HG03460 (cell line): ENCODE data around the gene HOXB8.

ENCODE experiments used
- ATAC-seq: cut with Tn5 transposase; IDR thresholded peaks from one replicate; pipeline ENCODE4 v1.9.1; 2021; ENCODE audit not compliant: unreplicated experiment

HOXB8 gene

DNA sequence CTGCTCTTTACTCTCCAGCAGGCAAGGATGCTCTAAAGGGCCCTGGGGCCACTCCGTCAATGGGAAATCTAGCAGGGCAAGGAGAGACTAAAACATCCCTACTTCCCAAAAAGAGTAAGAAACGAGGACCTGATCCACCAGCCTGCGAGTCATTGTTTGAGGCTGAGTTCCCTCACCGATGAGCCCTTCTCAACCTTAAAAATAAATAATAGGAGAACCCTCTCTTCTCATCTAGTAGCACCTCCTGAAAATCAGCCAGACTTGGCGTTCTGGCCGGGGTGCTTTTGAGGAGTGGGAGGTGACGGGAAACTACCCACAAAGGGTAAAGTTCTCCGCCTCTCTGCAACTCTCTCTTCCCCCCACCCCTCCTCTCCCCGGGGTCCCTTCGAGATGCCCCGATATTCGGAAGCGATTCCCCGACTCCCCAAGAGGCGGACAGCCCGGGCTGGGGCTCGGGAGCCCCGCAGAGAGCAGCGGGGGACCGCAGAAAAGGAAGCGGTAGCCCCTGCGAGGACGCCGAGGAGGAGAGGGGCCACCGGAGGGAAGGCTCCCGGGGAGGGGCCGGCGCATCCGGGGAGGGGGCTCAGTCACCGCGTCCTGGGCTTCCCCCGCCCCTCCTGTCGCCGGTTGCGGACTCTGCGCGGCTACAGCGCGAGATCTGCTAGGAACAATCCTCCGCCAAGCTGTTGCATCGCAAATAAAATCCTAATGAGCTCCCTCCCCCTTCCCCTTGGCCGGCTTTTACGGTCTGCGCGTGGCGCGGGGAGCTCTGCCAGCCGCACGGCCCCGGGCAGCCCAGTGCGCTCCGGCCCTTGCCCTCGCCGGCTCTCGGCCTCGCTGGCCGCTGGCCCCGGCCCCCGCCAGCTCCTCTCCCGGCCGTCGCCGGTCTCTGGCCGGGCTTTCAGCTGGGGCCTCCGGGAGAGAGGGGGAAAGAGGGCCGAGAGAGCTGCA, 9.7 kb upstream of the HOXB8 start:
- no peak for ATAC-seq

DNA sequence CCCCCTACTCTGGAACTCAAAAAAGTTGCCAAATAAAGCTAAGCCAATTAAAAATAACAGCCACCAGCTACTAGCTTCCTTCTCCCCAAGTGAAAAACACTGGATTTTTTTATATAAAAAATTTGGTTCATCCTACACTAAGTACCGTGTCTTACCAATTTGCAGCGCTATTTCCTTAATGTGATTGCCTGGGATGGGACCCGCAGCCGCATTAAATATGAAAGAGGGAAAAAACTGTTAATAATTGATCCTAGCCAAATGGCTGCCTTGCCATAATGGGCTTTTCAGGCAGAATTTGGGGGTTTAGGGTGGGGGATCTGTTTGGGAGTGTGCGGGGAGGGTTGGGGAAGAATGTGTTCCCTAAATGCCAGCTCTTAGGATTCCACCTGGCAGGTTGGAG, 9.0 kb upstream of the HOXB8 start:
- ATAC-seq: no peak

DNA sequence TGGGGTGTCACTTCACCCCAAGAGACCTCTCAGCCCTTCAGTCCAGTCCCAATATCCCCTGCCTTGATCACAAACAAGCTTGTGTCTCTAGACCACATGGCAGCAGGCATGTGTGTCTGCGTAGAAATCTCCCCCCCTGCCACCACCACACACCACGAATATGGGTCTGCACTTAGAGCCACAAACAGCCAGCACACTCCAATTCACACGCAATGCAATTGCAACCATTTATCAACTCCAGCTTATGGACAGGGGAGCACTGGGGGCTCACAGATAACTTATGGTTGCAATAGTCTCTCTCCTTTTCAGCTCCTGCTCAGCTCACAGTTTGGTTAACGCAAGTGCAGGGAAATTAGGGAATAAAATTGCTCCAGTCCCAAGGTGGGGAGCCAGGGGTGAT, 8.5 kb upstream of the HOXB8 start:
- ATAC-seq: no peak

DNA sequence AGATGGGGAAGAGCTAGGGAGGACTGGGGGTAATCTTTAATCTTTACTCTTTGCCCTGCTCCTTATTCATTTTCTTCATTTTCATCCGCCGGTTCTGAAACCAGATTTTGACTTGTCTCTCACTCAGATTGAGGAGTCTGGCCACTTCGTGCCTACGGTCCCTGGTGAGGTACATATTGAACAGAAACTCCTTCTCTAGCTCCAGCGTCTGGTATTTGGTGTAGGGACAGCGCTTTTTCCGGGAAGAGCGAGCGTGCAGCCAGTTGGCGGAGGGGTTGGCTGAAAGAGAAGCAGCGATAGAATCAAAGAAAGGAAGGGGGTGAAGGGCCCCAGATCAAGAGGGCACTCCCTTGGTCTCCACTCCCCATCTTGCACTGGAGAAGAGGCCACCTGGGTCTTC, 7.8 kb upstream of the HOXB8 start:
- no peak for ATAC-seq

DNA sequence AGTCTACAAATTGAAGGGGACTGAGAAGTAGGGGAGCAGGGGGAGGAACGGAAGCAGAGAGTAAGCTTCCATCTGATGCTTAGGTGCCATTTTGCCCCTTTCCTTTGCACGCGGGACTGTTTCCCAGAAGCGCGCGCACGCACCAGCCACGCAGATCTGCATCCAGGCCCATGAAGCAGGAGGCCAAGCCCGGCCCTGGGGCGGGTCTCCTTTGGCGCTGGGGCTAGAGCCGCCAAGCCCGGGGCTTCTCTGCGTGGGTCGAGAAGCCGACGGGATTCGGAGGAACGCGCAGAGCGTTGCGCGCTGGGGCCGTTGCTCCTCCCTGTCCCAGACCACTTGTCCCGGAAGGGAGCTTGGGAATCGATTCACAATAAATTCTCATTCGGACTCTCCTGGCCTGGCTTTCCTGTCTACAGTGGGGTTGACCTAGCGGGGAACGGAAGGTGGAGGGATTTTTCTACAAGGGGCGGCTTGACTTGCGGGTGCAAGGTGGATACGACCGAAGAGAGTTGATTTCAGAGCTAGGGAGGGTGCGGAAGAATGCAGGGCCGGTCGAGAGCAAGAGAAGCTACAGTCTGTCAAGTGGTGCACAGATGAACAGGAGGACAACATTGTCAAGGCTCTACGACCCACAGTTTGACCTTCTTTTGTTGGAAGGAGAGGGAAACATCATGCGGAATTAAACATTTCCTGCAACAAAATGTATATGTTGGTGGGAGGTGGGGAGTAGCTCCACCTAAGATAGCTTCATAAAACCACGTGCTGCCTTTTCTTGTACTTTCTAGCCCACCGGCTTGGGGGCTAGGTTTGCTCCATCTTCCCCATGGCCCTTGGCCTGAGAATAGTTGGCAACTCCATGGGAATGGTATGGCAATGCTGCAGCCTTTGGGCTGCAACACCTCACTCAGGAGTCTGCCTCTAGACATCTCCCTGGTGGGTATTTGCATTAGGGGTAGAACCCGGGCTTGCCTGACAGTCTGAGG, 6.6 kb upstream of the HOXB8 start:
- ATAC-seq: no peak

DNA sequence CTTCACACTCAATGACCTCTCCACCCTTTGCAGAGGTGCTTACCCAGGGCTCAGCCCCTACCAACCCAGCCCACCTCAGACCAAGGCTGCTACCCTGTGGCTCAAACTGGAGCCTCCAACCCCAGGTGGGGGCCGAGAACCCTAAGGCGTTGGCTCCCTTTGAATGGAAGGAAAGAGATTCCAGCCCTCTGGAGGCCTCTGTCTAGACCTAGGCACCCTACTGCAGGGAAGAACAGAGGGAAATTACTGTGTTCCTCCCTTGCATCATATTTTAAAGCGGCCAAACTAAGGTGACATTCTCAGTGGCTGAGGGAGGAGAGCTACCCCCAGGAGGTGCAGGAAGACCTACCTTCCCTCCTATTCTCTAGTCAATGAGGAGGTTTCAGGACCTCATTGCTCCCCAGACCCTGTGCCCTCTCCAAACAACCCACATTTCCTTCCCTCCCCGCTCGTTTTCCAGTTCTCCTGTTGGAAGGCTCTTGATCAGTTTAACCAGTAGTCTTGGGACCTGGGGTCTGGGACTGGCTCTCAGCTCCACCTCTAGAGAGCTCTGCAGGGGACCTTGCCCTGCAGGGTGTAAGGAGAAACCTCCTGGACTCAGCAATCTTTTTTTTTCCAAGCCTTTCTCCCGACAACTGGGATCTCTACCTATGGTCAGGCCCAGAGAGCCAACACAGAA, 5.5 kb upstream of the HOXB8 start:
- ATAC-seq: no peak

DNA sequence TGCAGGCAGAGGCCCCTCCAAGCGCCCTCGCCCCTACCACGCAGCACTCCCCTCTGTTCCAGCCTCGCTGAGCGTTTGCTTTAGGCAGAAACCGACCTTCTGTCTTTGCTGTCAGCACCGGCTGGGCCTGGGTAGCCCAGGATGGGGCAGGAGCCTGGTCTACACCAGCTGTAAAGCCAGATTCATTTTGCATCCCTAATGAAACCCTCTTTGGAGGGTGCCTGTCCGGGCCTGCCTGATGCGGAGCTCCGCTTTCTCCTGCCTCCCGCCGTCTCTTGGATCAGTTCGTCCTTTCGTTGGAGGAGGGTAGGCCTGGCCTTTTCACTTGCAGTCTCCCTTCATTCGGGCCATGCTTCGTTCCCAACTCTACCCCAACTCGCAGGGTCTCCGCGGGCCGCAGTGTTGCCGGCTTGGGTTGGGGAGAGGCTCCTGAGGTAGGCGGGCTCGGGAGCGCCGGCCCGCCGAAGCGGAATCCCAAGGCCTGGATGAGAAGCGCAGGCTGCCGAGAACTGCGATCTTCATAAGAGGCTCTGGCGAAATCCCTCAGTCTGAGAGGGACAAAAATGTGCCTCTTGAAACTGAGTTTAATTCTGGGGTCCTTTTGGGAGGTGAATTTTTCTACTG, 4.8 kb upstream of the HOXB8 start:
- ATAC-seq: no peak

DNA sequence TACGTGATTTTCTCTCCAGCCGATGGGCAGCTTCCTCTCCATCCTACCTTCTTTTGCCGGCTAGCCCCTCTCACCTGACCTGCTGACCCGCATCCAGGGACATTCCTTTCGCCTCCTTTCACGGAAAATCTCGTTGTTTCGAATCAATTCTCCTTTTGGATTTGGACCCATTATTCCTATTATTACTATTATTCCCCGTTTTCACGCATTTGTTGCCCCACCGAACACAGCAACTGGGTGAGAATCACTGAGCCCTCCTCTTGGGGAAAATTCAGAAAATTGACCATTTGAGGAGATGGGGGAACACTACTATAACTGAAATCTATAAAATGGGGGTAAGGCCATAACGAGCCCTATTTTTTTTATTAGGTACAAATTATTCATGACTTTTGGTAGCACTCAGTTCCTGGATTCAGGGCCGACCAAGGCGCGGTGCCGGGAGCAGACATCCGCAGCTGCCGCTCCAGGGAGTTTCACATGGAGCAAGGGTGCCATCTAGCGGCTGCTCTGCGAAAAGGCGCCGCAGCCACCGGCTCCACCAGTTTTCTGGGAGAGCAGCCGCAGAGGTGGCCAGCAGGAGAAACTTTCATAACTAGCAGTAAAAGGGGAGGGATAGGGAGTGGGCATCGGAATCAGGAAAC, 3.3 kb upstream of the HOXB8 start:
- ATAC-seq: no peak

DNA sequence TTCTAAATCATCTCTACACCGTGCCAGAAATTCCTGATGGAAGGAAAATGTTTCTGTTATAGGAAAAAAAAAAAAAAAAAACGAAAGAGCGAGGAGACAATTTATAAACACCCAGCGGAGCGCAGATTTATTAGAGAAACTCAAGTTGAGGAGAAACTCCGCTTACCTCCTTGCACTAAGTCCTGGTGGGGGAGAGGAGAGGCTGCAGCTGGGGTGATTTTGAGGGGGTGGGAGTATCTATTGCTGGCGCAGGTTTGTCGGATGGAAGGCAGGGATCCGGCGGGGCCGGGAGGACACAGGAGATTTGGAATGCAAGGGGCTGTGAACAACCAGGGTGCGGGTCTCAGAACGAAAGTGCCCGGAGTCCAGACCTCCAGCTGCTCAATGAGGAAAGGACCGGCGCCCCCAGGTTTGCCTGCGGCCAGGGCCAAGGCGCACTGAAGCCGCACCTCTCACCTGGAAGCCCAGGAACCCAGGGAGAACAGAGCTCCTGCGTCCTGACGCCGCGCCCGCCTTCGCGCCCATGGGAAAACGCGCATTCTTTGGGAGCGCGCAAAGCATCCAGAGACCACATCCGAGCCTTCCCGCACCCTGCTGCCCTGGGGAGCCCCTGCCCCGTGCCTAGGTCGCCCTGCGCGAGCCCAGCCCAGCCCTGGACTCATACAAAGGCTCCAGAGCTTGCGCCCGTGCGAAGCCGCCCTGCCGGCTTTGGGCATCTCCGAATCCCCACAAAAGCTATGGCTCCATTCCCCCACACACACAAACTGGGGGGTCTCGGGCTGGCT, 2.6 kb upstream of the HOXB8 start:
- ATAC-seq: no peak

DNA sequence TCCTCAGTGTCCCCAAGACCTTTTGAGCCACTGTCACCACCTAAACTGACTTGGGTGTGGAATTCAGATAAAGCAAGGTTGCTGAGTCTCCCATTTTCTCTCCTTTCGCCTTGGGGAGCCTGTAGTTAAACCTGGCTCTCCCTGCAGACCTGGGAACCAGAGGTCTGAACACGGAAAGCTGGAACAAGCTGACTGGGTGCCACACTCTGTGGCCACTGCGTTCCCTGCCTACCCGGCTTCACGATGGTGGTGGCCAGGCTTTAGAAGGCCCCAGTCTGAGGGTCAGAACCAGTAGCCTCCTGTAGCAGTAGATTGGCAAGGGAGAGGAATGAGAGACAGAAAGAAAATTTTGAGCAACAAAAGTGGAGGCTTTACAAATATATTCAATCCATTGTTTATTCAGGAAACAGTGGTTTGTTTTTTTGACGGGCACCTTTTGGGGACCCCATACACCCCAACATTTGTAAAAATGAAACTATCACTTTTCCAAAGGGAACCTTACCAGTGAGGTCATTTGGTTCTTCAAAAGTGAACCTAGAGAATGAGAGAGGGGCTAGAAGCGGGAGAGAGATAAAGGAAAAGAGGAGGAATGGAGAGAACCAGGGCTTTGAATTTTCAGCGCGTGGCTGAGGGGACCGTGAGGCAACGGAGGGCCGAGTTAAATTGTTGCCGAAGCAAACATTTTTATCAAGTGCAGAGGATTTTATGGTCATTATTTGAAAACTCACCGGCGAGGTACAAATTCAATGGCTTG, 1.8 kb upstream of the HOXB8 start:
- no peak for ATAC-seq

DNA sequence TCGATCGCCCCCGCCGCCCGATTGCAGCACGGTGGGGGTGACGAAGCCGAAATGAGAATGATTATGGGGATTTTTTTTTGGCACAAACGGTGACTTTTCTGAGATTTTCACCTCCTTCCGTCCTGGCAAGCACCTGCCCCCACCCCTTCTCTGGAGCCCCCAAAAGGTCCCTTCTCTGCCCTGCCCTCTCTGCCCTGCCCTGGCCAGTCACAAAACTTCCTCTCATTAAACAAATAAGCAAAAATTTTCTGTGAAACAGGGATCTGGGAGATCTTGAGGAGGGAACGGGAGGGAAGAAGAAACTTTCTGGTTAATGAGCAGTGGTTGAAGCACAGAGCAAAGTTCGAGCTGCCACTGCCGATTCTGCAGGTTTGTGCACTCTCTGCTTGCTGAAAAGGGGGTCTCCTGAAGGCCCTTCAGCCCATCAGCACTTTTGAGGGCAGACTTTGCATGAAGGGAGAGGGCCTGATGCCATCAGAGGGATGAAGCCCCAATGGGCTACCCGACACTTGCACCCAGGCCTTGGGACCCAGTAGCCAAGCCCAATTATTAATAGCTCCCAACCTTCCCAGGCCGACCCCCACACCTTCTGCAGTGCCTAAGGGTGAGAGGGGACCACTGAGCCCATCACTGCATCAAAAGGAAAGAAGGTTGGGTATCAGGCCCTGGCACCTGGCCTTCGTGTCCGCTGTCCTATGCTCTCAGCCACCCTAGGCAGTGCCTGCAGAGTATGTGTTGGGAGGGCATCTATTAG, 1.0 kb upstream of the HOXB8 start:
- no peak for ATAC-seq

DNA sequence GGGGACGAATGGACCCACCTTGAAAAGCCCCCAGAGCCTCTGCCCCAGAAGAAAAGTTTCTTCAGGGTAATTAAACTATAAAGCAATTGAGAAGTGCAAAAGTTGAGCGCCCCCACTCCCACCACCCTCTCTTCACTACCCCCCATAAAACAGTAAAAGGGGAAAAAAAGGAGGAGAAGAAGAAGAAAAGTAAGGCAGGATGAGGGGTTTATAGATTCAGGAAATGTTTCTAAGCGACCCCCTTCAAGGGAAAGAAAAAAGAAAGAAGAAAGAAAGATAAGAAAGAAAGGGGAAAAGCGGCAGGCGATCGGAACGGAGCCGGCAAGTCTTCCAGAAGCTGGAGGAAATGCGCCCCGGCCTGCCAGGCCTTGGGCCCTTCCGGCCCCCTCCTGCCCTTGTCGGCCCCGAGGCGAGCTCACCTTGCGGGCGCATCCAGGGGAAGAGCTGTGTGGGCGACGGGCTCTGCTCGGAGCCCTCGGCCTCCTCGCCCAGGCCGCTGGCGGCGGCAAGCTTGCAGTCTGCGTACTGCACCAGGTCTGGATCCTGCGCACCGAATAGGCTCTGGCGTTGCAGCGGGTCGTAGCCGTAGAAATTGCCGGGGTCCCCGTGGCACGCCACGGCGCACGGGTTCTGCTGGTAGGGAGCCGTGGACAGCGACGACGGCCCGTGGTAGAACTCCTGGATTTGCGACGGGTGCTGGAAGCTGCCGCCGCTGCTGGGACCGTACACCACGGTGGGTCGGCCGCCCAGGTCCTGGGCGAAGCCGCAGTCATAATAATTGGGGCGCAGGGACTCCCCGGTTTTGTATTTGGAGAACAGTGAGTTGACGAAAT, 1.0 kb downstream of the HOXB8 start:
- no peak for ATAC-seq

DNA sequence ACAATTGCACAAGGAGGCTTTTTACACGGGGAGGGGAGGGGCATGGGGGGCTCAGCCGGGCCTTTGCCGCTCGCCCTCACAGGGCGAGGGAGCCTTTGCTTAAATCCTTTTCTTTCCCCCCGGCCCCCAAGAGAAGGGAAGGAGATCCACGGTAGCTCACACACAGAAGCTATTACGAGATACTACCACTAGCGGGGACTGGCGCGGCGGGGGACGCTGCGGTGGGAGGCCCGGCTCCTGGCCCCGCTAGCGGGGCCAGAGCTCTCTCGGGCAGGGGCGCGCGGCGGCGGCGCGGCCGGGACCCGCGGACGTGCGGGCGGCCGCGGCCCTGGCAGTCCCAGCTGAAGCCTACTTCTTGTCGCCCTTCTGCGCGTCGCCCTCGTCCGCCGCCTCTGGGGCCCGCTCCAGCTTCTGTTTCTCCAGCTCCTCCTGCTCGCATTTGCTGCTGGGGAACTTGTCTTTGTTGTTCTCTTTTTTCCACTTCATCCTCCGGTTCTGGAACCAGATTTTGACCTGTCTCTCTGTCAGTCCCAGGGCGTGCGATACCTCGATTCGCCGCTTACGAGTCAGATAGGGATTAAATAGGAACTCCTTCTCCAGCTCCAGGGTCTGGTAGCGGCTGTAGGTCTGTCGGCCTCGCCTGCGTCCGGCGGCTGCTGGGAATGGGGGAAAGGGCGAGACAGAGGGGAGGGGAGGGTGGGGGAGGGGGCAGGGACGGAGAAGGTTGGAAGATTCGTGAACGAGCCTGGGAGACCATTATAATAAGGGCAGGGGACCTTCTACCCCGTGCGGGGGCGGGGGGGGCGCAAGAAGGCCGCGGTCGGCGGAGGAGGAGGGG, 2.0 kb downstream of the HOXB8 start:
- ATAC-seq: peak; percentile 47

DNA sequence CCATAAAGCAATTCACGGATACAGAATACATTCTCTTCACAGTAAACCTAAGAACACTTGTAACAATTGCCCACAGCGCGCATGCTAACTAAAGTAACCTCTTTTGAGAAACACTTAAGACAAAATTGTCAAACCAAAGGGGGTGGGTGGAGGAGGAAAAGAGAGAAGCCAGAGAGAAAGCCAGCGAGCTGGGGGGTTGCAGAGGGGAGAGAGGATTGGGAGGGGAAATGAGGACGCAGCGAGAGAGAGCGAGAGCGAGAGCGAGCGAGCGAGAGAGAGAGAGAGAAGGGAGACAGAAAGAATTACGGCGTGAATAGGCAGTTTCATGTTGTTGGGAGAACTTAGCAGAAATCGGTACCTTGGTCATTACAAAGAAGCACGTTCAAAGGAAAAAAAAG, 2.6 kb downstream of the HOXB8 start:
- no peak for ATAC-seq

DNA sequence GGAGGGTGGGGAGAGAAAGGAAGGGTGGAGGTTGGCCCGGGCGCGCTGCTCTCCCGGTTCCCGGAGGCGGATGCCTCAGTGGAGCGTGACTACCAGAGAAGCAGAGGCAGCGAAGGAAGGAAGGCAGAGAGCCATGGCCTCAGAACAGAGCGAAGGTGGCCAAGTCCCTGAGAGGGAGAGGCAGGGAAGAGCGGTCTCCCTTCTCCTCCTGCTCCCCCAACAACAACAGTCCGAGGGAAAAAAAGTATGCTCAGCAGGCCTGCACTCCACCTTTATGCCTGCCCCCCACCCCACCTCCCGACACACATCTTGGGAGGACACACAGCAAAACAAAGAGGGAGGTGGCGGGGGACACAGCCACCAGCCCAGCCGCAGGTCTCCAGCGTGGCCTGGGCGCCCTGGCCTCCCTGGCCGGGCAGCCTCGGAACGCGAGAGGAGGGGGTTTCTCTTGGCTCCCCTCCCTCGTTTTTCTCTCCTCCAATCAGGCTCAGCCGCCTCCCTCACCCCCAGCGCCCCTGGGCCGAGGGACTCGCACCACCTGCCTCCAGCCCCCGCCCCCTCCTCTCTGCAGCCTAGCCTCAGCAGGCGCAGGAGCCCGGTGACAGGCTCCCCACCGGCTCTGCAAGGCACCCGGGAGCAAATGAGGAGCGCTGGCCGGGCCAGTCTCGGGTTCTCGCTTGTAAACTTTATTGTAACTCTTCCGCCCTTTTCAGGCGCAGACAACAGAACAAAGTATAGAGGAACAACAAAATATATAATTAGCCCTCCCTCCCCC, 3.2 kb downstream of the HOXB8 start:
- no peak for ATAC-seq

DNA sequence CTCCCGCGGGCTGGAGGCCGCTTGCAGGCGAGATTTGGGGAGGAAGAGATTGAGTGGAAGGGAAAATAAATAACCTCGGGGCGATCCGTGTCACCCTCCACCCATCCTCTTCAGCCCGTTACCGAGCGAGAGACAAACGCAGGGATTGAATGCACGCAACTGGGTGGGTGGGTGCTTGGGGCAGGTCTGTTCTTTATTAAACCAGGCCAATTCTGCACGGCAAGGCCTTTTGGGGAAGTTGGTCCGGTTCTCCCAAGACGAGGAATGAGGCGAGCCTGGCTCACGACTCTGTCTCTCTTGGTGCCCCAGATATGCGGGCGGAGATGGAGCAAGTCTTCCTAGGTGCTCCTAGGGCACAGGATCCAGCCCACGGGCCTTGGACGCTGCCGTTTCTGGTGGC, 3.9 kb downstream of the HOXB8 start:
- no peak for ATAC-seq
